HG03095 (cell line): Measurements from ENCODE around the gene CLEC4F.
A peak's percentile ranks its signal among the peaks of the same experiment; 100 is the strongest.

ENCODE experiments used
- ATAC-seq: cut with Tn5 transposase; IDR thresholded peaks from one replicate; pipeline ENCODE4 v1.9.1; 2021; ENCODE audit warnings: moderate library complexity; ENCODE audit not compliant: unreplicated experiment

Gene CLEC4F, protein sequence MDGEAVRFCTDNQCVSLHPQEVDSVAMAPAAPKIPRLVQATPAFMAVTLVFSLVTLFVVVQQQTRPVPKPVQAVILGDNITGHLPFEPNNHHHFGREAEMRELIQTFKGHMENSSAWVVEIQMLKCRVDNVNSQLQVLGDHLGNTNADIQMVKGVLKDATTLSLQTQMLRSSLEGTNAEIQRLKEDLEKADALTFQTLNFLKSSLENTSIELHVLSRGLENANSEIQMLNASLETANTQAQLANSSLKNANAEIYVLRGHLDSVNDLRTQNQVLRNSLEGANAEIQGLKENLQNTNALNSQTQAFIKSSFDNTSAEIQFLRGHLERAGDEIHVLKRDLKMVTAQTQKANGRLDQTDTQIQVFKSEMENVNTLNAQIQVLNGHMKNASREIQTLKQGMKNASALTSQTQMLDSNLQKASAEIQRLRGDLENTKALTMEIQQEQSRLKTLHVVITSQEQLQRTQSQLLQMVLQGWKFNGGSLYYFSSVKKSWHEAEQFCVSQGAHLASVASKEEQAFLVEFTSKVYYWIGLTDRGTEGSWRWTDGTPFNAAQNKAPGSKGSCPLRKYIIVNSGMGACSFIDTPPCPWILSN

DNA sequence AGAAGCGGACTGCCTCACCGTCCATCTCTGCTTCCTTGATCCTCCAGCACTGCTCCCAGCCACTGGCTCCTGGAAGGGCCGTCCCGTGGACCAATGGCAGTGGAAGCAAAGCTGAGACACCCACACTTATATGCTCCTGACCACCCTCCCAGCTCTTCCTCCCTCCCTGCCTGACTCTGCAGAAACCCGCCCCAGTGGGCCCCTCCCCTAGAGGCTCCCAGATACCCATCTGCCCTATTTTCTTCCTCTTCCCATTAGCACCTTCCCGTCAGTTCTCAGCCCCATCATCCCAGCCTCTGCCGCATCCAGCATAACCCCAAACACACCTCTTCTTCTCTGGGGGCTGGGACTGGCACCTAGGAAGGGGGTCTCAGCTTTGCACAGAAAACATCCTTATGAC lies at the start of gene CLEC4F:
CLEC4F (minus strand) TSS at position 101 of the 400 bp plus-strand sequence; CDS start at position 25, 76 bp downstream.
- no peak for ATAC-seq

DNA sequence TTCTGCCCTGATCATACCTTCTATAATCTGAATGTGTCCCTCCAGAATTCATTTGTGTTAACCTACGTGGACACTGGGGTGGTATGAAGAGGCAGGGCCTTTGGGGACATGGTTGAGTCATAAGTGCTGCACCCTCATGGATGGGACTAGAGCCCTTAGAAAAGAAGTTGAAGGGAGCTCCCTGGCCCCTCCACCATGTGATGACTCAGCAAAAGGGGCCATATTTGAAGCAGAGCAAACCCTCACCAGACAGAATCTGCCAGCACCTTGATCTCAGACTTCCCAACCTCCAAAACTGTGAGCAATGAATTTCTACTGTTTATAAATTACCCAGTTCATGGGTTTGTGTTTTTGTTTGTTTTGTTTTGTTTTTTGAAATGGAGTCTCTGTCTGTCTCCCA lies 48.6 kb upstream of the CLEC4F start:
- ATAC-seq = no peak

DNA sequence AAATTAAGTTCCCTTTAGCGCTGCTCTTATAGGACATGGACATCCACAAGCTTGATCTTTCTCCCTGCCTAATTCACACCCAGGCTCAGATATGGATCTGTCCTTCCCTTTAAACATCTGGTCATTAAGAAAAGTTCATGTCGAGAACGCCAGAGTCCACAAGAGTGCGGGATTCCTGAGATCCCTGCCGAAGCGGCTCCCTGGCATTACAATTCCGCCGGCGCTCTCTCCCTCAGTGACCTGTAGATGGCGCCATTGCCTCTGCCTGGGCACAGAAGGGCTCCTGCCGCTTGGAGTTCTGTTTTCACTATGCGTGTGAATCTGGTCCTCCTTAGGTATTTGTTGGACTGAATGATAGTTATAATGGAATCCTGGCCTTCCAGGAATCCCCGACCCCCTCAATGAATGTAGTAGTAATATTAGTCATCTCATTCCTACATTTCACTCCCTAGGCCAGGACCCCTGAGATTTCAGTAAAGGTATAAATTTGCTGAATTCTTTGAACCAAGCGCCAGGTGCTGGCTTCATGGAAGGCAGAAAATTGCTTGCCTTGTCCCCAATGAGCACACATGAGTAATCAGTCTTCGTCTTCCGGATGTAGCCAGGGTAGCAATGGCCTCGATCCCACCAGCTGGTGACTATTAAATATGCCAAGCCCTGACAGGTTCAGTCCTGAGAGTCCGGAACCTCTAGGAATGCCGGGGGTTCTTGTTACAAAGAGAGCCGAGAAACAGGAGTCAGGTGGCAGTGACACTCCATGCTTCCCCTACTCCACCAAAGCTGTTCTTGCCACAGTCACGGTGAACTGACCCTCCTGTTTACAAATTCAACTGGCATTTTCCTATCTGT lies 41.6 kb upstream of the CLEC4F start:
- ATAC-seq = no peak

DNA sequence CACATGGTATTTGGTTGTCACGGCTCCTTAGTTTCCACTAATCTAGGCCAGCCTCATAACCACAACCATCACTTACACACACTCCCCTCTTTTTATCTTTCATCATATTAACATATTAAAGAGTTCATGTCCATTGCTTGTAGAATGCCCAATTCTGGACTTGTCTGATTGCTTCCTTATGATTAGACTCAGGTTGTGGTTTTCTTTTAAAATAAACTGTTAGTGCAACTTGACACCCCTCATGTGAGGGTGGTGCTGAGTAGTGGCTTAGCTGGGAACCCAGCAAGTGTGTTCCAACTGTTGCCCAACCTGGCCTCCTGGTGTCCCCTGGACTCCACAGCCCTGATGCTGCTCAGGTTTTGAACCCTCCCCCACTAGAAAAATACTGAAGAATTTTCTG lies 35.3 kb upstream of the CLEC4F start:
- no peak for ATAC-seq

DNA sequence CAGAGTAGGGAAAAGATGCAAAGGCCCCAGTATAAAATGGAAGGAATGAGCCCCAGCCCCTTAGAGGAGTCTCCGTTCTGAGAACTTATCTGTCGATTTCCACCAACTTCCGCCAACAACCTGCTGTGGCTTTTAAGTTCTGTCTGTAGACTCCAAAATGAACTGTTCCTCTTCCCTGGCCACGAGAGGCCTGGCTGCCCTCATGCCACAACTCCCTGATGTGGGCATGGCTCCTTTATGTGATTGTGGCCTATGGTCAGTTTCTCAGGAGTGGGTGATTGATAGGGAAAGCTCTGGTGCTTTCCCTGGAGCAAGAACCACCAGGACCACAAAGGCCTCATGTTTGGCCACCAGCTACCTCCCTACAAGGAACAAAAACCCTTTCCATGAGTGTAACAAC lies 34.0 kb upstream of the CLEC4F start:
- no peak for ATAC-seq

DNA sequence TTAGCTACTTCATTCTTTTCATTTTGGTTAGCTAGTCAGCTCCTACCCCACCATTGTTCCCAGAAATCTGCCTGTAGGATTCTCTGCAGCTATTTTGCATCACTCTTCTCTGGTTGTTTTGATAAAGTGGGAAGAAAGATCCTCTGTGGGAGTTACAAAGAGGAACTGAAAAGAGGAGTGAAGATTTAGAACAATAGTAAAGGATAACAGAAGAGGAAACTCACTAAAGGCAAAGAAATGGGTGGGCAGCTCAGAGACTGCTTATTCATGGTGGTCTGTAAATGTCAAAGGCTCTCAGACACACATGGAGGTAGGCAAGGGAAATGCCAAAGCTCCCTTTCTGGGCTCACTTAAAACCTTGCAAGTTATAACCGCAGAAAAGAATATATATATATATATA lies 32.4 kb upstream of the CLEC4F start:
- ATAC-seq = no peak

DNA sequence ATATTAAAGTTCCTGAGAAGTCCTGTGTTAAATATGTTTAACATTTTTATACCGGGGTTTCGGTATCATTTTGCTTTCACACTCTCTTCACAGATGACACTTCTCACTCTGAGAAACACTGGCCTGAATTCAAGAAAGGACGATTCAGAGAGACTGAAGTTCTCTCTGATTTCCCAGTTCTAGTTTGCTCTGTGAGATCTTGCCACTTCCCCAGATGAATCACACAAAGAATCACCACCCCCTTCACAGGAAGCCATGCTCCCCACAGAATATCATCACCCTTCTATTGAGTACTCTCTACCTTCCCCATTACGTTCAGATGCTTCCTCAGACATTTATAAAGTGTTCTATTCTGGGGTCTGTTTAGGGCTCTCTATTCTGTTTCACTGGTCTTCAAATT lies 31.3 kb upstream of the CLEC4F start:
- peak; percentile 77 for ATAC-seq

DNA sequence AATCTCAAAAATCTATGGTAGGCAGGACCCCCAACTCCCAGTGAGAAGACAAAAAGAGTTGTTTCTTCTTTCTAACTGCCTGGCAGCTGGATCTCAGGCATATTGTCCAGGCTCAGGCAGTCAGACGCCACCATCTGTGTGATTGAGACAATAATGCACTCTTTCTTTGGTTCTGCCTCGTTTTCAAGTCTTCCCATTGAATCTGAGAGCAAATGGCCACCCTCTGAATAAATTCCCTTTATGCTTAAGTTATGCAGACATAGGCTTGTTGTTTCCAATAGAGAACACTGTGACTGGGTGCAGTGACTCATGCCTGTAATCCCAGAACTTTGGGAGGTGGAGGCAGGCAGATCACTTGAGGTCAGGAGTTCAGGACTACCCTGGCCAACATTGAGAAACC lies 30.5 kb upstream of the CLEC4F start:
- no peak for ATAC-seq

DNA sequence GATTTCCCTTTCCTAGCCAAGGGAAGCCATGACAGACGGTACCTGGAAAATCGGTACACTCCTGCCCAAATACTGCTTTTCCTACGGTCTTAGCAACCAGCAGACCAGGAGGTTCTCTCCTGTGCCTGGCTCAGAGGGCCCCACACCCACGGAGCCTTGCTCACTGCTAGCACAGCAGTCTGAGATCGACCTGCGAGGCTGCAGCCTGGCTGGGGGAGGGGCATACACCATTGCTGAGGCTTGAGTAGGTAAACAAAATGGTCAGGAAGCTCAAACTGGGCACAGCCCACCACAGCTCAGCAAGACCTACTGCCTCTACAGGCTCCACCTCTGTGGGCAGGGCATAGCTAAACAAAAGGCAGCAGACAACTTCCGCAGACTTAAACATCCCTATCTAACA lies 22.0 kb upstream of the CLEC4F start:
- ATAC-seq = no peak

DNA sequence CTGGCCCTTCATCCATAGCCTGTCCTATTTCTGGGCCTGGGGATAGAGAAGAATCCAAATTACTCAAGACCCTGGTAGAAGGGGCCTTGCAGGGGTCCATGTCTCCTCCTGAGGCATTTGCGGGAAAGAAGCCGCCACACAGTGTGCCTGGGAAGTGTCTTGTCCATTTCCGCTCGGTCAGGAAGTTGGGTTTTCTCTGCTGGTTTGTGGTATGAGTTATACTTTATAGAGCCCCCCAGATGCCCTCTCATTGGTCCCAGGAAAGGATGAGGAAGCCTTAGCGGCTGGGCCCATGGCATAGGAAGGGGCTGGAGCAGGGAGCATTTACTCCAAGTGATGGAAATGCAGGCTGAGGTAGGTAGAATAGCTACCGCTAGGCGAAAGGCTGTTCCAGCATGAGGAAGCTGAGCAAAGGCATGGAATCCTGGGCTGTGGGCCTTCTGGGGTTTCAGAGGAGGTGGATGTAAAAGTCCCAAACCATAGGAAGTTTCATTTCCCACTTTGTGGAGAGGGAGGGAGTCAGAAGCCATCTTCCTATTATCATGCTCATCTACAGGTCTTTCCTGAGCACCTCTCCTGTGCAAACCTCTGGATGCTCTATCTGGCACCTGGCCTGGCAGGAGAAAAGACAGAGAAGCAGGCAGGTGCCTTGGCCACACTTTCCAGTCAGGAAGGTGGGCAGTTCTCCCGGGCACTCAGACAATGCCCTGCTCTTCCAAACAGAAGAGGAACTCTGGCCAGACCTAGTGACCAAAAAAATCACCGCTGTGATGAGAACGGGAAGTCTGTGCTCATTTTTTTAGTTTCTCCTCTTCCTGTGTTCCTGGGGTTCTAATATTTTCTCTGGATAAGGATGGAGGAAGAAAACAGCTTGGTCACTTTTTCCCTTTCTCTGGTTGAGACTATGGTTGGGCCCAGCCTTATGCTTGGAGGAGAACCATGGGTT lies 17.9 kb upstream of the CLEC4F start:
- no peak for ATAC-seq

DNA sequence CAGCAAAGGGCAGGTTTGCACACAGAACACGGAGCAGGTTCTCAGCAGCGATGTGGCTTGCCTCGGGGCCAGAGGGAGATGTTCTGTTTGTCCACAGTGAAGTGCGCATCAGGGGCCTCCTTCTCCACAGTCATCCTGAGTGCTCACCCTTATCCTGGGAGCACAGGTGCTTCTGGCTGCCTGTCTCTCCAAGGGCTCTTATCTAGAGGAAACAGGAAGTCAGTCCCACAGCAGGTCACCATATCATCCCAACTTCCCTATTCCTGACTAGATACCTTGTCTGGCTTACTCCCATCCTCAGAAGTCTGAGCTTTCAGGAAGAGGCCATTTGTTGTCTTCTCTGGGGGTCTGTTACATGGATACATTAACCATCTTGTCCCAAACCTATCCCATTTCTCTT lies 15.2 kb upstream of the CLEC4F start, which contains the start of gene CD207:
CD207 (minus strand) TSS at position 174 of the 400 bp plus-strand sequence; CDS start at position 134, 40 bp downstream.
- ATAC-seq = no peak

DNA sequence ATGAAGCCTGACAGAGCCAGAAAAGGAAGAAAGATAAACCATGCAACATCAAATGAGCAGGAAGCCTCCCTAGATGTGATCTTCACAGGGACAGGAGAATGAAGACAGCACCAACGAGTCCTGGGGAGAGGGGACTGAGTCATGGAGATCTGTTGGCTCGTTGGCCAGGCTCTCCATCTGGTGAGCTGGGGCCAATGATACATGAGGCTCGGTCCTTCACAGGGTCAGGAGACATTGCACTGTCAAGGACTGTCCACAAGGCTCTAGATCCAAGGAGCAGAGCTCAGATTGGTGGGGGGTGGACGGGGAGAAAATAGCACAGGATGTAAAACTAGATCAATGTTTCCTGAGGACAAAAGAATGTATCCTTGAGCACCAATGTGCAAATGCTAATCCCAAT lies 14.5 kb upstream of the CLEC4F start:
- ATAC-seq = no peak

DNA sequence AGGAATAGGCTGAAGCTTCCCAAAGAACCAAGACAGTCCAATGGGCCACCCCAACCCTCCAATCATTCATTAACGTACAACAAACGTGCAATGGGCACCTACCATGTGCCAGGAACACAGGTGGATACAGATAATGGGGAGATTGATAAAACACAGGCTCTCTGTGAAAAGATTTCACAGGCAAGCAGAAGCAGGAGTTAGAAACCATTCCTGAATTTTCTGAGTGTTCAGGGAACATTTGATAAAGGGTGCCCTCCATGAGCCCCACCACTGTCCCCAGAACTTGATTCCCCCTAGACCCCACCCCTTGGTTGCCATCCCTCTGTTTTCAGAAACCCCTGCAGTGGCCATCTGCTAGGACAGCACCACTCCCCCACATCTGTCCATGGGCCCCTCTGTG lies 13.7 kb upstream of the CLEC4F start:
- no peak for ATAC-seq

DNA sequence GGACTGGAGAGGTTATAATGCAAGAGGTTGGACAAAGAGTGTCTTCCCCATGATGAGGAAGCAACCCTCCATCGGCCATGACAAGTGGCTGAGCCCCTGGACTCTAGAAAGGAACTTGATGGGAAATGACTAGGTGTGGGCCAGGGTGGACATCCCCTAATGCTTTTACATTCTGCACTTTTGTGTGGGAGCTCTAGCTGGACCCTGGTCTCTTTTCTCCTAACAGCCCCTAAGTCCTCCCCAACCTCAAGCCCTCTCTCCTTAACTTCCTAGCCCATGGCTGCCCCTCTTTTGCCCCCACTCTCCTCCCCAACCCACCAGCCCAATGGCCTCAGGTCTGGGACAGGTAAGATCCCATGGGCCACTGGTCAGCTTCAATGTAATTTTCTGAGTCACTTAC lies 12.8 kb upstream of the CLEC4F start:
- no peak for ATAC-seq

DNA sequence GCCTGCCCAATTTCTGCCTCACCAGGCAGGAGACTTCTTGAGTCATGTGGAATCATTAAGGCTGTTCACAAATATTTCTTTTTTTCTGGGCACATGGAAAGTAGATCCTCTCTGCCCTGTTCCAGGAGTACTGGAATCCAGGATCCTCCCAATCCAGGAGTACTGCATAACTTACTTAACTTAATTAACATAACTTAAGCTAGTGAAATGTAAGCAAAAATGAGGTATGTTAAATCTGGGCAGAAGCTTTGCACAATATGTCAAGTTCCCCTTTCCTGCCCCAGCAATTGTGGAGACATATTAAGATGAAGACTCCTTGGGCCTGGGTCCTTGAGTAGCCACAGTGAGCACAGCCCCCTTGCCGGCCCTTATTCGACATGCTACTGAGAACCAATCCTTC lies 12.0 kb upstream of the CLEC4F start:
- ATAC-seq = no peak

DNA sequence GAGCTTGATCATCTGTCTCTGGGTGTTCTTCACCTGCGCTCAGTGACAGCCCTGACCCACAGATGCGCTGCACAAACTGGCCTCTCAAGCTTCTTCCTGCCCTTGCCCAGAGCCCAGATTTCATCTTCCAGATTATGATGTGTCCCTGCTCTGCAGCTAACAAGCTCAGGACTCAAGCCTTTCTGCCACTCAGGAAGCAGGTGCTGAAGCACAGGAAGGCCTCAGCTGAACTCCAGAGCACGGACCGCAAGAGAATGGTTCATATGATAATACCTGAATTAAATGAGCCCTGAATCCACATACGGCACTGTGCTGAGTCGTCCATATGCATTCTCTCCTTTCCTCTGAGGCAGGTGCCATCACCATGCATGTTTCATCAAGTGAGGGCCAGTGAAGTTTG lies 11.5 kb upstream of the CLEC4F start:
- no peak for ATAC-seq

DNA sequence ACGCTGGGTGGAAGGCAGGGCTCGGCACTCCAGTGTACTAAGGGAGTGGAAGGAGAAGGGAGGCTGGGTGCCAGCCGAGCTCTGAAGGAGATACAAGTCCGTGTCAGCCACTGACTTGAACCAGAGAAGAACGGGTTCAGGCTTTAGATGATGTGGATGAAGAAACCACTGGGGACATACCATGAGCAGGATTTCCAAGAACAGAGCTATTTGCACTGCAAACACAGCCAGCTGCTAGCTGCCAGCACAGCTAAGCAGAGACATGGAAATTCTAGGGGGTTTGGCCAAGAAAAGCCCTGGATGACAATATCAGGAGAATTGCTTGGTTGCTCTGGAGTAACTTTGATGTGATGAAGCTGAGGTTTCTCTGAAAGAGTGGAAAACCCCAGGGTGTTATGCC lies 10.0 kb upstream of the CLEC4F start:
- ATAC-seq = no peak

DNA sequence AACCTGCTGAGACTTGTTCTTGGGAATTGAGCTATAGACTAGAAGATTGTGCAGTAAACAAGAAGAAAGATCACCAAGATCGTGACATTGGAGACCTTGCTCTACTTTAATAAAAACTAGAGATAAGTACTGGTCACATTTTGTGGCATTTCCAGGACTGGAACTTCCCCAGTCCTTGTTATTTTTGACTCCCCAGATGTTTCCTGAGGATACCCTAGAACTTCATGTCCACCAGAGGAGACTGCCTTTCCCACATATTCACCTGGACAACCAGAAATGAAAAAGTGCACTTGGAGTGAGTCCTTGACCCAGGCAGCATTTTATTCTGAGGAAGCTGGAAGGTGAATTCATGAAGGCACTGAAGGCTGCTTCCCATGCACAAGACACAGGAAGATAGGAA lies 9.5 kb upstream of the CLEC4F start:
- no peak for ATAC-seq

DNA sequence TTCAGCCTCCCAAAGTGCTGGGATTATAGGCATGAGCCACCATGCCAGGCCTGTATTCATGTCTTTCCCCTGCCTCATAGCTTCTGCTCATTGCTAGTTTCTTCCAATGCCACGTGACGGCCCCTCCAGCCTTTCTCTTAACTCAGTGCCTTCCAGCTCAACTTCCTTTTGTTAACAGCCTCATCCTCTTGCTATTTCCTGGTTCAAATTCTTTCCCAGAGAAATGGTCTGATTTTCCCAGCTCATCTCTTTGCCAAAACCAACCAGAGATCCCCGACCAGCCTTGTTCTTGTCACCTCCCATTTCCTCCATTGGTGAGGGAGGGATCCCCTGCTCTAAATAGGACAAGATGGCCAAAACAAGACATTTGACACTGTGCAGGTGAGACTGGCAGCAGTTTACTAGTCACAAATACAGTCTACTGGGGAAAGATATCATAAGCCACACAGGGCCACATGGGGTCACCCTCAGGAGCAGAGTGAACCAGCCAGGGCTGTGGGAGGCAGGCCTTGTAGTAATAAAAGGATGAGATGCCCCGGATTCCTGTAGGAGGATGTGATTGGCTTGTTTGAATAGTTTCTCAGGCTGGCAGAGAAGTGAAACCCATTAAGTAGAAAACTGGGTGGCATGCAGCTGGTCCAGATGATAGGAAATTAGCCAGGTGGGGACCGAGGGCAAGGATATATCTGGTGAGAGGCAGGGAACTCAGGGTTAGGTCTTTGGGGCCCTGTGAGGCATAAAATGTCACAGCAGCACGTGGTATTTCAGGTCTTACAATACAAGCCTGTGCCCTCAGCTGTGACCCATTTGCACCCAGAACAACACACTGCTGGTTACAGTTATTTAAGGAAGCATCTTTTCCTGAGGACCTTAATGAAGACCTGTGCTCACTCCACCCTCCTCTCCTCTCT lies 8.8 kb upstream of the CLEC4F start:
- ATAC-seq = no peak

DNA sequence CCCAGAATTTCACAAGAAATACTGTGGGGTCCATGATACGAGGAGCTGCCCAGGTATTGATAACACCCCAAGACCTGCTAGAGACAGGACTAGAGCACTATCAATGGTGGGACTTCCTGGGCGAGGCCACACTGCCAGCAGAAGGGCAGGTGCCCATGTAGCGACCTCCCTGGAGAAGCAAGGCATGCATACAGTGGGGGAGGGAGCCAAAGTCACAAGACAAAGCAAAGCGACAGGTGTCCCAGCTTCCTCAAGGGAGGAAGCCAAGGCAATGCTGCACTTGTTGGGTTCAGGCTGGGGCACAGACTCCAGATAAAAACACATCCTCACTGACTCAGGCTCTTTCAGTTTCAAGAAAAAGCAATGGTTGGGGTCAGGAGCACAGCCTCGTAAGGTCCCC lies 7.7 kb upstream of the CLEC4F start:
- ATAC-seq = no peak
